HEK293 (cell line): ENCODE data around the gene FTO.

Experiments used
- CTCF ChIA-PET: fragments of 350-600 bp; formaldehyde crosslinking; extraction: SDS; loops from one replicate; lab custom pipeline; 2021; ENCODE audit warnings: antibody characterized with exemption; lab: Yijun Ruan, JAX
- POLR2A ChIA-PET: fragments of 300-600 bp; formaldehyde crosslinking; extraction: SDS; loops from one replicate; lab custom pipeline; 2020; ENCODE audit warnings: antibody characterized with exemption, inconsistent platforms; lab: Yijun Ruan, JAX
- H3K27ac ChIP-seq: fragments of 200-500 bp; sonication (Bioruptor generic); 2 replicates; pipeline ENCODE4 v1.5.1; 2014; ENCODE audit warnings: low read depth, low read length, control low read depth, inconsistent platforms; ENCODE audit errors: extremely low read depth
- H3K36me3 ChIP-seq, 2 experiments: fragments of 200-500 bp in 1 of 2; sonication (Bioruptor generic) in 1 of 2; 1 replicate in 1 of 2; 2 replicates in 1 of 2; pipeline ENCODE4 v1.5.1; 2014 to 2017; ENCODE audit warnings: inconsistent platforms in 2 of 2, low read length in 2 of 2; ENCODE audit not compliant: control insufficient read depth in 2 of 2, insufficient read depth in 1 of 2
- H3K4me1 ChIP-seq: fragments of 200-500 bp; sonication (Bioruptor generic); 2 replicates; pipeline ENCODE4 v1.5.1; 2014; ENCODE audit warnings: mild to moderate bottlenecking, low read length, inconsistent platforms; ENCODE audit not compliant: control insufficient read depth, insufficient read depth
- H3K4me3 ChIP-seq: 2 replicates; pipeline ENCODE4 v1.5.1; 2011; ENCODE audit warnings: low read depth, mild to moderate bottlenecking, control low read depth, low read length, moderate library complexity
- H3K9me3 ChIP-seq: fragments of 200-500 bp; sonication (Bioruptor generic); 2 replicates; pipeline ENCODE4 v1.5.1; 2014; ENCODE audit warnings: low read depth, low read length, inconsistent platforms; ENCODE audit not compliant: control insufficient read depth, insufficient read depth
- EGR2 ChIP-seq: fragments of 450-650 bp; formaldehyde crosslinking; IDR thresholded peaks from 2 replicates; pipeline ENCODE4 v1.5.1; 2016; ENCODE audit warnings: low read depth, missing biosample characterization, missing genetic modification characterization
- GFI1B ChIP-seq: fragments of 450-650 bp; formaldehyde crosslinking; IDR thresholded peaks from 2 replicates; pipeline ENCODE4 v1.5.1; 2016; ENCODE audit warnings: missing biosample characterization, missing genetic modification characterization
- HOXC10 ChIP-seq: sonication (generic); formaldehyde crosslinking; IDR thresholded peaks from 2 replicates; pipeline ENCODE4 v1.8.1; 2023; ENCODE audit warnings: mild to moderate bottlenecking, missing genetic modification reagents
- MEIS1 ChIP-seq: sonication (generic); formaldehyde crosslinking; IDR thresholded peaks from 2 replicates; pipeline ENCODE4 v1.8.1; 2022; ENCODE audit warnings: missing genetic modification reagents, mild to moderate bottlenecking, borderline replicate concordance
- OSR2 ChIP-seq: fragments of 450-650 bp; formaldehyde crosslinking; IDR thresholded peaks from 2 replicates; pipeline ENCODE4 v1.5.1; 2016; ENCODE audit warnings: missing biosample characterization, missing genetic modification characterization
- PRDM10 ChIP-seq: fragments of 450-650 bp; formaldehyde crosslinking; IDR thresholded peaks from 2 replicates; pipeline ENCODE4 v1.5.1; 2016; ENCODE audit warnings: missing biosample characterization, missing genetic modification characterization
- PRDM4 ChIP-seq: fragments of 450-650 bp; formaldehyde crosslinking; IDR thresholded peaks from 2 replicates; pipeline ENCODE4 v1.5.1; 2017; ENCODE audit warnings: missing biosample characterization, missing genetic modification characterization
- PRDM6 ChIP-seq: fragments of 450-650 bp; formaldehyde crosslinking; IDR thresholded peaks from 2 replicates; pipeline ENCODE4 v1.5.1; 2017; ENCODE audit warnings: missing biosample characterization, missing genetic modification characterization
- ZBTB21 ChIP-seq: fragments of 450-650 bp; formaldehyde crosslinking; IDR thresholded peaks from 2 replicates; pipeline ENCODE4 v1.5.1; 2017; ENCODE audit warnings: missing biosample characterization, missing genetic modification characterization
- ZBTB26 ChIP-seq: fragments of 450-650 bp; formaldehyde crosslinking; optimal IDR thresholded peaks from 2 replicates; pipeline ENCODE3; 2016; ENCODE audit warnings: missing biosample characterization, mild to moderate bottlenecking, missing genetic modification characterization
- ZBTB49 ChIP-seq: fragments of 450-650 bp; formaldehyde crosslinking; IDR thresholded peaks from 2 replicates; pipeline ENCODE4 v1.5.1; 2016; ENCODE audit warnings: missing biosample characterization, missing genetic modification characterization, low read depth
- ZFHX2 ChIP-seq: fragments of 450-650 bp; formaldehyde crosslinking; conservative IDR thresholded peaks from 2 replicates; pipeline ENCODE4 v1.5.1; 2016; ENCODE audit warnings: missing biosample characterization, missing genetic modification characterization
- ZFP69B ChIP-seq: fragments of 450-650 bp; formaldehyde crosslinking; IDR thresholded peaks from 2 replicates; pipeline ENCODE4 v1.5.1; 2016; ENCODE audit warnings: missing biosample characterization, missing genetic modification characterization
- ZIC2 ChIP-seq: fragments of 450-650 bp; formaldehyde crosslinking; IDR thresholded peaks from 2 replicates; pipeline ENCODE4 v1.5.1; 2016; ENCODE audit warnings: missing biosample characterization, missing genetic modification characterization
- ZNF121 ChIP-seq: fragments of 450-650 bp; formaldehyde crosslinking; IDR thresholded peaks from 2 replicates; pipeline ENCODE4 v1.5.1; 2016; ENCODE audit warnings: missing biosample characterization, missing genetic modification characterization
- ZNF169 ChIP-seq: fragments of 450-650 bp; formaldehyde crosslinking; IDR thresholded peaks from 2 replicates; pipeline ENCODE4 v1.5.1; 2016; ENCODE audit warnings: missing biosample characterization, missing genetic modification characterization
- ZNF292 ChIP-seq: fragments of 450-650 bp; formaldehyde crosslinking; IDR thresholded peaks from 2 replicates; pipeline ENCODE4 v1.5.1; 2016; ENCODE audit warnings: low read depth, missing biosample characterization, missing genetic modification characterization, borderline replicate concordance
- ZNF530 ChIP-seq: fragments of 450-650 bp; formaldehyde crosslinking; IDR thresholded peaks from 2 replicates; pipeline ENCODE4 v1.5.1; 2016; ENCODE audit warnings: low read depth, missing biosample characterization, missing genetic modification characterization
- ZNF677 ChIP-seq: fragments of 450-650 bp; IDR thresholded peaks from 2 replicates; pipeline ENCODE4 v1.5.0; 2018; ENCODE audit warnings: missing biosample characterization, mild to moderate bottlenecking, missing genetic modification characterization, moderate library complexity
- ZSCAN18 ChIP-seq: fragments of 450-650 bp; formaldehyde crosslinking; IDR thresholded peaks from 2 replicates; pipeline ENCODE4 v1.5.1; 2016; ENCODE audit warnings: missing biosample characterization, missing genetic modification characterization

The FTO gene

GRCh38 chr16:53991754-53992378, 287.9 kb downstream of the FTO start:
- H3K27ac ChIP-seq, result peak overlapping the region; percentile 59; the same call in 1 of the 2 replicates
- ChIA-PET POLR2A (no interaction called here), CTCF (no interaction called here)
- H3K36me3 ChIP-seq, result no peaks in the 10 kb centered on the region
- no peaks in the 10 kb centered on the region for H3K9me3 ChIP-seq
- TF ChIP-seq MEIS1 (CRISPR knock-in tag) (no peak), PRDM10 (tag by site-specific recombination) (0 out of 2 replicates have a peak, but pooled peaks have one; percentile 6), ZFHX2 (peak; percentile 63), HOXC10 (CRISPR knock-in tag) (no peak), ZIC2 (tag by site-specific recombination) (no peak), ZNF121 (tag by site-specific recombination) (no peak), ZBTB26 (tag by site-specific recombination) (no peak), PRDM6 (peak; percentile 47), ZNF530 (tag by site-specific recombination) (no peak), EGR2 (peak; percentile 64), OSR2 (tag by site-specific recombination) (peak; percentile 65), ZNF677 (no peak), ZBTB49 (tag by site-specific recombination) (no peak), ZBTB21 (tag by site-specific recombination) (no peak), GFI1B (peak; percentile 8; the same call in 1 of the 2 replicates), ZSCAN18 (tag by site-specific recombination) (no peak), PRDM4 (tag by site-specific recombination) (peak; percentile 8; the same call in 1 of the 2 replicates), ZFP69B (tag by site-specific recombination) (no peak), ZNF169 (tag by site-specific recombination) (no peak), ZNF292 (tag by site-specific recombination) (no peak)
- peaks cover 13% of the 10 kb centered on the region for H3K4me1 ChIP-seq
- no peak overlapping the region for H3K4me3 ChIP-seq
